Liver (tissue), 3 donors: ENCODE measurements around the gene MLXIP.

Source experiments
- JUND ChIP-seq, 2 donors: IDR thresholded peaks; 2 replicates each; pipeline ENCODE4 v1.6.1; 2016; ENCODE audit warnings: antibody characterized with exemption in 2 of 2
- RAD21 ChIP-seq, 2 donors: IDR thresholded peaks; 2 replicates each; pipeline ENCODE4 v1.6.1; 2016; ENCODE audit warnings: antibody characterized with exemption in 2 of 2, mild to moderate bottlenecking in 2 of 2
- SP1 ChIP-seq: IDR thresholded peaks from 2 replicates; pipeline ENCODE4 v1.6.1; 2018; ENCODE audit warnings: antibody characterized with exemption, mild to moderate bottlenecking
- TAF1 ChIP-seq: conservative IDR thresholded peaks from 2 replicates; pipeline ENCODE4 v1.6.1; 2016; ENCODE audit warnings: antibody characterized with exemption, mild to moderate bottlenecking
- YY1 ChIP-seq: IDR thresholded peaks from 2 replicates; pipeline ENCODE4 v1.6.1; 2016; ENCODE audit warnings: antibody characterized with exemption, mild to moderate bottlenecking
- TF ChIP-seq, protein P1 (sequence below): IDR thresholded peaks from 2 replicates; pipeline ENCODE4 v1.6.1; 2016; ENCODE audit warnings: antibody characterized with exemption, mild to moderate bottlenecking
- TF ChIP-seq, protein P2 (sequence below): fragments of 150-350 bp; IDR thresholded peaks from 2 replicates; pipeline ENCODE4 v1.5.1; 2017; ENCODE audit warnings: improper control_type of control experiment, low read depth, low read length; ENCODE audit not compliant: missing input control
- TF ChIP-seq, protein P3 (sequence below): IDR thresholded peaks from 2 replicates; pipeline ENCODE4 v1.6.1; 2016; ENCODE audit warnings: antibody characterized with exemption
- TF ChIP-seq, protein P4 (sequence below): IDR thresholded peaks from 2 replicates; pipeline ENCODE4 v1.6.1; 2016; ENCODE audit warnings: antibody characterized with exemption
- donor health status: healthy.
- donor health status: healthy.

DNA sequence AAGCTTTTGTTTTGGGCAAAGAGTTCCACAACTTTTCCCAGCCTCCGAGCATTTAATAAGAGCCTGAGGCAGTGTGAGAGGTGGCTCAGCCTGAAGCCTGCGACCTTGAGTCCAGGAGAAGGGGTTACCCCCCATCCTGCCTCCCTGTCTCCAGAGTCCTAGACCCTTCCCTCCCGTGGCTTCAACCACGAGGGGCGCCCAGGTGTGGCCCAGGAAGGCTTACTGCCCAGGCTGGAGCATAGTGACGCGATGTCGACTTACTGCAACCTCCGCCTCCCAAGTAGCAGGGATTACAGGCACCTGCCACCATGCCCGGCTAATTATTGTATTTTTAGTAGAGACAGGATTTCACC is 105.0 kb downstream of the MLXIP start:
- TF ChIP-seq, protein P1, sequence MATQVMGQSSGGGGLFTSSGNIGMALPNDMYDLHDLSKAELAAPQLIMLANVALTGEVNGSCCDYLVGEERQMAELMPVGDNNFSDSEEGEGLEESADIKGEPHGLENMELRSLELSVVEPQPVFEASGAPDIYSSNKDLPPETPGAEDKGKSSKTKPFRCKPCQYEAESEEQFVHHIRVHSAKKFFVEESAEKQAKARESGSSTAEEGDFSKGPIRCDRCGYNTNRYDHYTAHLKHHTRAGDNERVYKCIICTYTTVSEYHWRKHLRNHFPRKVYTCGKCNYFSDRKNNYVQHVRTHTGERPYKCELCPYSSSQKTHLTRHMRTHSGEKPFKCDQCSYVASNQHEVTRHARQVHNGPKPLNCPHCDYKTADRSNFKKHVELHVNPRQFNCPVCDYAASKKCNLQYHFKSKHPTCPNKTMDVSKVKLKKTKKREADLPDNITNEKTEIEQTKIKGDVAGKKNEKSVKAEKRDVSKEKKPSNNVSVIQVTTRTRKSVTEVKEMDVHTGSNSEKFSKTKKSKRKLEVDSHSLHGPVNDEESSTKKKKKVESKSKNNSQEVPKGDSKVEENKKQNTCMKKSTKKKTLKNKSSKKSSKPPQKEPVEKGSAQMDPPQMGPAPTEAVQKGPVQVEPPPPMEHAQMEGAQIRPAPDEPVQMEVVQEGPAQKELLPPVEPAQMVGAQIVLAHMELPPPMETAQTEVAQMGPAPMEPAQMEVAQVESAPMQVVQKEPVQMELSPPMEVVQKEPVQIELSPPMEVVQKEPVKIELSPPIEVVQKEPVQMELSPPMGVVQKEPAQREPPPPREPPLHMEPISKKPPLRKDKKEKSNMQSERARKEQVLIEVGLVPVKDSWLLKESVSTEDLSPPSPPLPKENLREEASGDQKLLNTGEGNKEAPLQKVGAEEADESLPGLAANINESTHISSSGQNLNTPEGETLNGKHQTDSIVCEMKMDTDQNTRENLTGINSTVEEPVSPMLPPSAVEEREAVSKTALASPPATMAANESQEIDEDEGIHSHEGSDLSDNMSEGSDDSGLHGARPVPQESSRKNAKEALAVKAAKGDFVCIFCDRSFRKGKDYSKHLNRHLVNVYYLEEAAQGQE = no peak
- TF ChIP-seq, protein P2, sequence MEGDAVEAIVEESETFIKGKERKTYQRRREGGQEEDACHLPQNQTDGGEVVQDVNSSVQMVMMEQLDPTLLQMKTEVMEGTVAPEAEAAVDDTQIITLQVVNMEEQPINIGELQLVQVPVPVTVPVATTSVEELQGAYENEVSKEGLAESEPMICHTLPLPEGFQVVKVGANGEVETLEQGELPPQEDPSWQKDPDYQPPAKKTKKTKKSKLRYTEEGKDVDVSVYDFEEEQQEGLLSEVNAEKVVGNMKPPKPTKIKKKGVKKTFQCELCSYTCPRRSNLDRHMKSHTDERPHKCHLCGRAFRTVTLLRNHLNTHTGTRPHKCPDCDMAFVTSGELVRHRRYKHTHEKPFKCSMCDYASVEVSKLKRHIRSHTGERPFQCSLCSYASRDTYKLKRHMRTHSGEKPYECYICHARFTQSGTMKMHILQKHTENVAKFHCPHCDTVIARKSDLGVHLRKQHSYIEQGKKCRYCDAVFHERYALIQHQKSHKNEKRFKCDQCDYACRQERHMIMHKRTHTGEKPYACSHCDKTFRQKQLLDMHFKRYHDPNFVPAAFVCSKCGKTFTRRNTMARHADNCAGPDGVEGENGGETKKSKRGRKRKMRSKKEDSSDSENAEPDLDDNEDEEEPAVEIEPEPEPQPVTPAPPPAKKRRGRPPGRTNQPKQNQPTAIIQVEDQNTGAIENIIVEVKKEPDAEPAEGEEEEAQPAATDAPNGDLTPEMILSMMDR = no peak
- TF ChIP-seq, protein P3, sequence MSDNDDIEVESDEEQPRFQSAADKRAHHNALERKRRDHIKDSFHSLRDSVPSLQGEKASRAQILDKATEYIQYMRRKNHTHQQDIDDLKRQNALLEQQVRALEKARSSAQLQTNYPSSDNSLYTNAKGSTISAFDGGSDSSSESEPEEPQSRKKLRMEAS = no peak
- TF ChIP-seq RAD21 (IDR thresholded peaks at IDR 0.05) (no peak), YY1 (no peak), TAF1 (no peak), SP1 (no peak), JUND (IDR thresholded peaks at IDR 0.05) (no peak)
- TF ChIP-seq, protein P4, sequence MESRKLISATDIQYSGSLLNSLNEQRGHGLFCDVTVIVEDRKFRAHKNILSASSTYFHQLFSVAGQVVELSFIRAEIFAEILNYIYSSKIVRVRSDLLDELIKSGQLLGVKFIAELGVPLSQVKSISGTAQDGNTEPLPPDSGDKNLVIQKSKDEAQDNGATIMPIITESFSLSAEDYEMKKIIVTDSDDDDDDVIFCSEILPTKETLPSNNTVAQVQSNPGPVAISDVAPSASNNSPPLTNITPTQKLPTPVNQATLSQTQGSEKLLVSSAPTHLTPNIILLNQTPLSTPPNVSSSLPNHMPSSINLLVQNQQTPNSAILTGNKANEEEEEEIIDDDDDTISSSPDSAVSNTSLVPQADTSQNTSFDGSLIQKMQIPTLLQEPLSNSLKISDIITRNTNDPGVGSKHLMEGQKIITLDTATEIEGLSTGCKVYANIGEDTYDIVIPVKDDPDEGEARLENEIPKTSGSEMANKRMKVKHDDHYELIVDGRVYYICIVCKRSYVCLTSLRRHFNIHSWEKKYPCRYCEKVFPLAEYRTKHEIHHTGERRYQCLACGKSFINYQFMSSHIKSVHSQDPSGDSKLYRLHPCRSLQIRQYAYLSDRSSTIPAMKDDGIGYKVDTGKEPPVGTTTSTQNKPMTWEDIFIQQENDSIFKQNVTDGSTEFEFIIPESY = no peak
